ENCODE results near the gene ZIC3. TPM values are rescaled to one million over a fixed set of nuclear protein-coding genes. Genes with fewer than 3 reads are reported as not detected.

ZIC3 gene
- total RNA-seq, 1 experiment from 2014 or later = not detected

DNA sequence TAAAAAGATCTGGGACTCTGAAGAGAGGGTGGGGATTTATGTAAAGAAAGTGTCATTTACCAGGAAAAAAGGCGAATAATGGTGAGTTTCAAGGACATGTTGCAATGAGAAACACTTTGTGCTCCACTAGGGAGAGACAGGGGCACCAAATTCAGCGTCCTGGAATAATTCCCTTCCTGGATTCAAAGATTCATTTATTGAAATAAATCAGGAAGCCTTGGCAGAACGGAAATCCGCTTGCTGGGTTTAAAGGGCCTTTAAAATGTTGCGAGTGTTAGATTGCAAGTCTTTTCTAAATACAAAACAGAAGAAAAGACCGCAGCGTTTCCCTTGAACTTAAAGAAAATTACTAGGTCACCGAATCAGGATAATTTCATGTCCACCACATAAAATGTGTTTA, 3.8 kb upstream of the ZIC3 start:
- POLR2A ChIA-PET (ENCODE audit: unreplicated experiment) = no interaction called here
- H3K27ac ChIP-seq = no peak overlapping the region
- H3K4me2 ChIP-seq = no peak overlapping the region
- no peaks in the 10 kb centered on the region for H3K36me3 ChIP-seq (ENCODE audit: low read depth)
- CTCF ChIA-PET = no interaction called here
- H3K27me3 ChIP-seq (ENCODE audit: insufficient read depth, low read depth) = peaks cover 8% of the 10 kb centered on the region; the same call in 1 of the 2 replicates
- H3K4me3 ChIP-seq = no peak overlapping the region
- no peak overlapping the region for H2AFZ ChIP-seq
- BruUV-seq (replicated peaks) = no TSS peak
- no peaks in the 10 kb centered on the region for H3F3A ChIP-seq (ENCODE audit: insufficient read depth, low read depth)
- H3K79me2 ChIP-seq (ENCODE audit: low read depth) = no peaks in the 10 kb centered on the region
- H4K20me1 ChIP-seq (ENCODE audit: insufficient read depth) = no peaks in the 10 kb centered on the region
- intact Hi-C loops (cut with micrococcal nuclease; ENCODE audit: unreplicated experiment) = no loop called here
- no peaks in the 10 kb centered on the region for H3K9me2 ChIP-seq (ENCODE audit: insufficient read depth)
- TF ChIP-seq CTCF (conservative IDR thresholded peaks at IDR 0.05) (no peak), EZH2 (IDR thresholded peaks at IDR 0.05; ENCODE audit: low read depth) (no peak)
- H3K9me3 ChIP-seq (ENCODE audit: insufficient read depth, low read depth) = no peaks in the 10 kb centered on the region
- no peak for DNase-seq
- no peaks in the 10 kb centered on the region for H3K4me1 ChIP-seq (replicated peaks; ENCODE audit: insufficient read depth)

- no peak overlapping the region for H3K4me2 ChIP-seq
- intact Hi-C loops (cut with micrococcal nuclease; ENCODE audit: unreplicated experiment) = no loop called here
- H3K27ac ChIP-seq = no peak overlapping the region
Measured at GRCh38 chrX:137563681-137564651, 2.0 kb upstream of the ZIC3 start.

DNA sequence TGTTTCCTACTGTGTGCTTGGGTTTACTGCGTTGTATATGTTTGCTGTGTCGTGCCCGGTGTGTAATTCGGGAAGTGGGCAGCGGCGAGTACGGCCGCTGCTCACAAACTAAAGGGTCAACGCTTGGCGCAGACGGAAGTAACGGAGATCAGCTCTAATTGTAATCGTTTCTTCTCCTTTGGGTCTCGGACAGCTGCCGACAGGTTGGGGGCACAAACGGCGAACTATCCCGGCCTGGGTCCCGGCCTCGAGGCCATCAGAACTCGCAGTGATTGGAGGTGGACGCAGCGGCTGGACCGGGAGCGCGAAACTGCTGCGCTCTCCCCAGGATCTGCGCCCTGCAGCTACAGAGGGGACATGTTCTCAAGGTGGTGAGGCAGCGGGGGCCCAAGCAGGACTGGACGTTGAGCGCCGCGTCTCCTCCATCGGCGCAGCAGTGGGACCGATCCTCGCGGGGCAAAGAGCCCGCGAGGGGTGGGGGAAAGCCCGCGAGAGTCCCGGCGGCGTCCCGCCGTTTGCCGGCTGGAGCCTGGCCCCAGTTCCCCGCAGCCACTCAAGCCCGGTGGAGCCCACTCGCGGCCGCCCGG, 516 bp upstream of the ZIC3 start:
- H3K4me3 ChIP-seq = no peak overlapping the region
- no TSS peak for BruUV-seq (replicated peaks)
- H3K9me3 ChIP-seq (ENCODE audit: insufficient read depth, low read depth) = no peaks in the 10 kb centered on the region
- ChIA-PET POLR2A (ENCODE audit: unreplicated experiment) (no interaction called here), CTCF (no interaction called here)
- H3K79me2 ChIP-seq (ENCODE audit: low read depth) = no peaks in the 10 kb centered on the region
- H3K36me3 ChIP-seq (ENCODE audit: low read depth) = no peaks in the 10 kb centered on the region
- intact Hi-C loops (cut with micrococcal nuclease; ENCODE audit: unreplicated experiment) = no loop called here
- no peak overlapping the region for H2AFZ ChIP-seq
- H4K20me1 ChIP-seq (ENCODE audit: insufficient read depth) = no peaks in the 10 kb centered on the region
- H3K4me2 ChIP-seq = no peak overlapping the region
- H3K9me2 ChIP-seq (ENCODE audit: insufficient read depth) = no peaks in the 10 kb centered on the region
- H3K4me1 ChIP-seq (replicated peaks; ENCODE audit: insufficient read depth) = no peaks in the 10 kb centered on the region
- H3K27me3 ChIP-seq (ENCODE audit: insufficient read depth, low read depth) = peaks cover 11% of the 10 kb centered on the region; the same call in 1 of the 2 replicates
- H3F3A ChIP-seq (ENCODE audit: insufficient read depth, low read depth) = no peaks in the 10 kb centered on the region
- H3K27ac ChIP-seq = no peak overlapping the region
- TF ChIP-seq EZH2 (IDR thresholded peaks at IDR 0.05; ENCODE audit: low read depth) (no peak), CTCF (conservative IDR thresholded peaks at IDR 0.05) (no peak)
- DNase-seq = no peak

More at GRCh38 chrX:137563681-137564651, 2.0 kb upstream of the ZIC3 start:
- Histone ChIP-seq H3K9me3 (ENCODE audit: insufficient read depth, low read depth) (no peaks in the 10 kb centered on the region), H3K36me3 (ENCODE audit: low read depth) (no peaks in the 10 kb centered on the region), H2AFZ (no peak overlapping the region), H3F3A (ENCODE audit: insufficient read depth, low read depth) (no peaks in the 10 kb centered on the region), H3K27me3 (ENCODE audit: insufficient read depth, low read depth) (peaks cover 8% of the 10 kb centered on the region; the same call in 1 of the 2 replicates), H4K20me1 (ENCODE audit: insufficient read depth) (no peaks in the 10 kb centered on the region), H3K9me2 (ENCODE audit: insufficient read depth) (no peaks in the 10 kb centered on the region), H3K4me3 (no peak overlapping the region), H3K79me2 (ENCODE audit: low read depth) (no peaks in the 10 kb centered on the region), H3K4me1 (replicated peaks; ENCODE audit: insufficient read depth) (no peaks in the 10 kb centered on the region)
- DNase-seq = no peak
- CTCF ChIA-PET = no interaction called here
- POLR2A ChIA-PET (ENCODE audit: unreplicated experiment) = no interaction called here
- no TSS peak for BruUV-seq (replicated peaks)
- TF ChIP-seq CTCF (conservative IDR thresholded peaks at IDR 0.05) = no peak
- TF ChIP-seq EZH2 (IDR thresholded peaks at IDR 0.05; ENCODE audit: low read depth) = no peak
